Right forelimb (tissue), 1 donor: ENCODE measurements around the gene TMEM52.
"Not testable (repeated sequence)": the region's sequence is repeated elsewhere in the genome, so short reads cannot be mapped to it uniquely, and the experiment has no call there.

Source experiments
- DNase-seq: peaks from one replicate; pipeline ENCODE4 v3.0.0-alpha.2; 2018

The TMEM52 gene

GRCh38 chr1:1945782-1946393, 26.8 kb upstream of the TMEM52 start:
- no peak for DNase-seq

- DNase-seq, result peak; percentile 67
These were observed 24.9 kb upstream of the TMEM52 start for GRCh38 chr1:1943834-1944570.

GRCh38 chr1:1942753-1943656, 23.9 kb upstream of the TMEM52 start:
- DNase-seq, result peak; percentile 39

- DNase-seq, result peak; percentile 31
These were observed 23.0 kb upstream of the TMEM52 start for GRCh38 chr1:1941868-1942752.

- peak; percentile 31 for DNase-seq
These were observed 22.2 kb upstream of the TMEM52 start for GRCh38 chr1:1941211-1941841.

GRCh38 chr1:1940123-1940425, 21.0 kb upstream of the TMEM52 start:
- DNase-seq, result no peak

GRCh38 chr1:1939296-1940122, 20.4 kb upstream of the TMEM52 start:
- DNase-seq, result peak; percentile 32

- DNase-seq, result peak; percentile 15
These were observed 19.7 kb upstream of the TMEM52 start for GRCh38 chr1:1938613-1939295.

GRCh38 chr1:1938276-1938573, 19.1 kb upstream of the TMEM52 start:
- DNase-seq, result peak; percentile 16

GRCh38 chr1:1937549-1938275, 18.6 kb upstream of the TMEM52 start:
- DNase-seq, result no peak

- DNase-seq, result no peak
These were observed 18.0 kb upstream of the TMEM52 start for GRCh38 chr1:1937061-1937460.

GRCh38 chr1:1934848-1935247, 15.8 kb upstream of the TMEM52 start:
- DNase-seq, result not testable (repeated sequence)

- no peak for DNase-seq
These were observed 10.8 kb upstream of the TMEM52 start for GRCh38 chr1:1929639-1930545.

- no peak for DNase-seq
These were observed 10.1 kb upstream of the TMEM52 start for GRCh38 chr1:1929102-1929638.

- DNase-seq, result no peak
These were observed 9.4 kb upstream of the TMEM52 start for GRCh38 chr1:1928231-1929101.

GRCh38 chr1:1927751-1928150, 8.7 kb upstream of the TMEM52 start:
- DNase-seq, result no peak

GRCh38 chr1:1926886-1927660, 8.0 kb upstream of the TMEM52 start:
- DNase-seq, result no peak
